GM23248 (cell line): ENCODE results near the gene ZEB1. TPM values are rescaled to one million over a fixed set of nuclear protein-coding genes. Genes with fewer than 3 reads are reported as not detected.

Experiments used
- DNase-seq: peaks from one replicate; pipeline ENCODE4 v3.0.0-alpha.2; 2015
- H2AFZ ChIP-seq: fragments of 200-600 bp; sonication (generic); 2 replicates; pipeline ENCODE4 v1.6.1; 2016; ENCODE audit warnings: antibody characterized with exemption
- H3F3A ChIP-seq: fragments of 200-600 bp; sonication (generic); 2 replicates; pipeline ENCODE4 v1.6.1; 2016; ENCODE audit warnings: mild to moderate bottlenecking, antibody characterized with exemption, mixed run types; ENCODE audit not compliant: insufficient read depth
- H3K27ac ChIP-seq: fragments of 200-600 bp; sonication (generic); 2 replicates; pipeline ENCODE4 v1.5.1; 2016; ENCODE audit warnings: mild to moderate bottlenecking
- H3K27me3 ChIP-seq: fragments of 200-600 bp; sonication (generic); replicated peaks from 2 replicates; pipeline ENCODE4 v1.6.1; 2016; ENCODE audit warnings: mild to moderate bottlenecking; ENCODE audit not compliant: insufficient read depth
- H3K36me3 ChIP-seq: fragments of 200-600 bp; sonication (generic); 2 replicates; pipeline ENCODE4 v1.6.1; 2016; ENCODE audit warnings: low read depth, mild to moderate bottlenecking
- H3K4me1 ChIP-seq: fragments of 200-600 bp; sonication (generic); 2 replicates; pipeline ENCODE4 v1.6.1; 2016; ENCODE audit warnings: mild to moderate bottlenecking; ENCODE audit not compliant: insufficient read depth
- H3K4me2 ChIP-seq: fragments of 200-600 bp; sonication (generic); one replicate; pipeline ENCODE4 v1.6.1; 2016; ENCODE audit warnings: mild to moderate bottlenecking; ENCODE audit not compliant: unreplicated experiment
- H3K4me3 ChIP-seq: fragments of 200-600 bp; sonication (generic); 2 replicates; pipeline ENCODE4 v1.5.1; 2016; ENCODE audit warnings: mild to moderate bottlenecking
- H3K79me2 ChIP-seq: fragments of 200-600 bp; sonication (generic); 2 replicates; pipeline ENCODE4 v1.6.1; 2016; ENCODE audit warnings: mild to moderate bottlenecking; ENCODE audit not compliant: insufficient read depth
- H3K9ac ChIP-seq: fragments of 200-600 bp; sonication (generic); 2 replicates; pipeline ENCODE4 v1.6.1; 2016; ENCODE audit warnings: mild to moderate bottlenecking
- H3K9me2 ChIP-seq: fragments of 200-600 bp; sonication (generic); 2 replicates; pipeline ENCODE4 v1.6.1; 2016; ENCODE audit warnings: mixed run types, mild to moderate bottlenecking, moderate library complexity; ENCODE audit not compliant: insufficient read depth
- H3K9me3 ChIP-seq: fragments of 200-600 bp; sonication (generic); one replicate; pipeline ENCODE4 v1.6.1; 2017; ENCODE audit warnings: low read depth
- H4K20me1 ChIP-seq: fragments of 200-600 bp; sonication (generic); 2 replicates; pipeline ENCODE4 v1.6.0; 2016; ENCODE audit not compliant: insufficient read depth
- EZH2 ChIP-seq: fragments of 200-600 bp; sonication (generic); IDR thresholded peaks from 2 replicates; pipeline ENCODE4 v1.6.1; 2018; ENCODE audit warnings: antibody characterized with exemption, mild to moderate bottlenecking; ENCODE audit not compliant: insufficient read depth, poor library complexity, severe bottlenecking
- EZH2phosphoT487 ChIP-seq: fragments of 200-600 bp; sonication (generic); IDR thresholded peaks from 2 replicates; pipeline ENCODE4 v1.6.1; 2018; ENCODE audit warnings: antibody characterized with exemption, moderate library complexity, mild to moderate bottlenecking, low read depth; ENCODE audit not compliant: insufficient read depth
- WGBS, 2 experiments: methylation state at CpG; one replicate each; pipeline ENCODE4 v1.1.6; 2015 to 2017; ENCODE audit warnings: low lambda C conversion rate in 2 of 2, low coverage in 1 of 2; ENCODE audit errors: missing lambda C conversion rate in 2 of 2; 5-methylcytosine and 5-hydroxymethylcytosine counted together
- in situ Hi-C: fragments of 300-500 bp; cut with MboI; formaldehyde crosslinking; loops from 2 replicates; pipeline ENCODE4 v1.15.0; 2020
- polyA plus RNA-seq: library from polyadenylated mRNA; unstranded; fragments of >200 nt; fragmentation: Nextera tagmentation; extraction: Ambion mirVana; gene quantifications from 2 replicates; pipeline ENCODE4 v1.2.1, GENCODE V29; 2016
- total RNA-seq: library from RNA; depleted of rRNA; stranded (reverse); fragments of >200 nt; shearing (Covaris generic); gene quantifications from 2 replicates; pipeline ENCODE4 v1.2.3, GENCODE V29; 2014; rRNA removed

ZEB1 gene
- total RNA-seq (50.0 and 69.8 TPM in 2 replicates), polyA plus RNA-seq (62.0 and 65.8 TPM in 2 replicates)

DNA sequence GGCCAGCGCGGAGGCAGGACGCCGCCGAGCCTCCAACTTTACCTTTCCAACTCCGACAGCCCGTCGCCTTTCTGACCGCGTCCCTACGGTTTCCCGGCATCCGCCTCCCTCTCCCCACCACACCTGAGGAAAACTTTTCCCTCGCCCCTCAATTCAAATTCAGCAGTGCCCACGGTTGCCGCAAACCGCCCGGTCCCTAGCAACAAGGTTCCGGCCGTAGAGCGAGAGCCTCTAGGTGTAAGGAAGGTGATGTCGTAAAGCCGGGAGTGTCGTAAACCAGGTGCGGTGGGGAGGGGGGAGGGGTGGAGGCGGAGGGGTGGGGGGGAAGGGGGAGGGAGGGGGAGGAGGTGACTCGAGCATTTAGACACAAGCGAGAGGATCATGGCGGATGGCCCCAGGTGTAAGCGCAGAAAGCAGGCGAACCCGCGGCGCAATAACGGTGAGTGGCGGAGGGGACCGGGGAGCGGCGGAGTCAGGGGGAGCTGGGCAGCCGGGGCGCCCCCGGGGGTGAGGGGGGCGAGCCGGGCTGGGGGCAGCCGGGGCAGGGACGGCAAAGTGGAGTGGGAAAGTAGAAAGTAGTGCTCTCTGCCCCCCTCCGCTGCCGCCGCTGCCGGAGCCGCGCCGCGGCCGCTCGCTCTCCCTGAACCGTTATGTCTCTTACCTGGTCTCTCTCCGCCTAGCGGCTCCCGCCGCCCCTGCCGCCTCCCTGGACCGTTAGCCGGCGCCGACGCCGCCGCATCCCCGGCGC lies at the start of gene ZEB1:
TSS of gene ZEB1 (plus strand) at position 363 of the 748 bp plus-strand sequence. CDS start at position 382, 19 bp downstream.
- Histone ChIP-seq H3K4me3 (peak within 1 kb of the TSS; percentile 92), H3K9ac (peak within 1 kb of the TSS; percentile 82), H3K4me2 (peak within 1 kb of the TSS; percentile 95), H3K27me3 (no peaks in the 10 kb centered on the region), H3F3A (peaks cover 62% of the 10 kb centered on the region), H3K27ac (peak within 1 kb of the TSS; percentile 72), H4K20me1 (peaks cover 4% of the 10 kb centered on the region; the same call in 1 of the 2 replicates), H2AFZ (peak within 1 kb of the TSS; percentile 78), H3K4me1 (peaks cover 63% of the 10 kb centered on the region), H3K9me2 (no peaks in the 10 kb centered on the region), H3K36me3 (no peaks in the 10 kb centered on the region), H3K79me2 (peaks cover 73% of the 10 kb centered on the region), H3K9me3 (no peaks in the 10 kb centered on the region)
- peak; percentile 93 for DNase-seq
- in situ Hi-C loops: no loop called here
- TF ChIP-seq EZH2: no peak
- TF ChIP-seq EZH2phosphoT487: no peak
- WGBS, 2 experiments: 0 to 1% methylated on average over 37 to 64 of the region's 71 CpGs

DNA sequence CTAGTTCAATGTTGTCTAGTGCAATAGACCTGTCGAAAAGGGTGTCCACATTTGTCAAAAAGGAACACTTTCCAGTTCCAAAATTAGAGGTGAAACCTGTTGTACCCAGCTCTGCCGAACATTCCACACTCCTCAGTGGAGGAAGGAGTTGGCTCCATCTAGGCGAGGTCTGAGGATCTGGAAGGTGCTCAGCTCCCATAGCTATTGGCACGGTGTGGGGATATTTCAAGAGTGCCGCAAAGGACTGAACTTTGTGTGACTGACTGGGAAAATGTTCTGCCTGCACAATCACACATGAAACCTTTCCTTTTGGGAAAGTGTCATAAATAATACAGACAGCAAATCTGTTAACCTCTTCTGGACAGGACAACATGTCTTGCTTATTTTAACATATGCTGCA lies 48.1 kb upstream of the ZEB1 start:
- no peaks in the 10 kb centered on the region for H3F3A ChIP-seq
- in situ Hi-C loops: no loop called here
- H3K27ac ChIP-seq: no peak overlapping the region
- H3K9me2 ChIP-seq: no peaks in the 10 kb centered on the region
- H3K4me2 ChIP-seq: no peak overlapping the region
- 92% methylated on average over 5 of the region's 5 CpGs for WGBS, 2 experiments
- H3K4me3 ChIP-seq: no peak overlapping the region
- no peak for DNase-seq
- no peaks in the 10 kb centered on the region for H3K27me3 ChIP-seq
- H3K36me3 ChIP-seq: no peaks in the 10 kb centered on the region
- TF ChIP-seq EZH2phosphoT487 (no peak), EZH2 (no peak)
- no peaks in the 10 kb centered on the region for H3K9me3 ChIP-seq
- H2AFZ ChIP-seq: no peak overlapping the region
- no peaks in the 10 kb centered on the region for H3K4me1 ChIP-seq
- no peaks in the 10 kb centered on the region for H4K20me1 ChIP-seq
- H3K79me2 ChIP-seq: no peaks in the 10 kb centered on the region
- H3K9ac ChIP-seq: no peak overlapping the region

- Histone ChIP-seq H3F3A (no peaks in the 10 kb centered on the region), H3K4me1 (no peaks in the 10 kb centered on the region), H4K20me1 (no peaks in the 10 kb centered on the region), H3K79me2 (no peaks in the 10 kb centered on the region), H3K9me2 (no peaks in the 10 kb centered on the region), H3K4me3 (no peak overlapping the region), H3K36me3 (no peaks in the 10 kb centered on the region), H3K9me3 (no peaks in the 10 kb centered on the region), H3K4me2 (no peak overlapping the region), H3K27me3 (no peaks in the 10 kb centered on the region), H3K27ac (no peak overlapping the region), H3K9ac (no peak overlapping the region), H2AFZ (no peak overlapping the region)
- DNase-seq: no peak
- in situ Hi-C loops: no loop called here
- WGBS, 2 experiments: 88 to 93% methylated on average over 1 of the region's 1 CpG
- no peak for TF ChIP-seq EZH2
- TF ChIP-seq EZH2phosphoT487: no peak
Observed at GRCh38 chr10:31272841-31273240, 46.2 kb upstream of the ZEB1 start.

DNA sequence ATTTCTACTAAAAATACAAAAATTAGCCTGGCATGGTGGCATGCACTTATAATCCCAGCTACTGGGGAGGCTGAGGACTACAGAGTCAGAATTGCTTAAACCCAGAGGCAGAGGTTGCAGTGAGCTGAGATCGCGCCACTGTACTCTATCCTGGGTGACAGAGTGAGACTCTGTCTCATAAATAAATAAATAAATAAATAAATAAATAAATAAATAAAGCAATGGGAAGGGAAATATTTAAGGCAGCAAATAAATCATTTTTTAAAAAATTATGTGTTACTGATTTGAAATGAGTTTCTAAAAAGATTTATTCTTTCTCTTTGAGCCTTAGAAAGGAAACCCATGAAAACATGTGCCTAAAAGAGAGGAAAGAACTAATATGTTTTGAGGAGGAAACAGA lies 45.2 kb upstream of the ZEB1 start:
- no peak overlapping the region for H2AFZ ChIP-seq
- no peaks in the 10 kb centered on the region for H3F3A ChIP-seq
- H3K27ac ChIP-seq: no peak overlapping the region
- TF ChIP-seq EZH2phosphoT487 (no peak), EZH2 (no peak)
- no peak for DNase-seq
- H3K4me2 ChIP-seq: no peak overlapping the region
- H3K27me3 ChIP-seq: no peaks in the 10 kb centered on the region
- in situ Hi-C loops: no loop called here
- no peaks in the 10 kb centered on the region for H3K9me3 ChIP-seq
- H3K9me2 ChIP-seq: no peaks in the 10 kb centered on the region
- no peaks in the 10 kb centered on the region for H3K4me1 ChIP-seq
- no peak overlapping the region for H3K4me3 ChIP-seq
- no peaks in the 10 kb centered on the region for H3K79me2 ChIP-seq
- no peaks in the 10 kb centered on the region for H3K36me3 ChIP-seq
- no peak overlapping the region for H3K9ac ChIP-seq
- 94 to 100% methylated on average over 2 of the region's 2 CpGs for WGBS, 2 experiments
- no peaks in the 10 kb centered on the region for H4K20me1 ChIP-seq
